Peyer's patch (tissue), 4 donors: ENCODE results near the gene OSBPL9. TPM values are rescaled to one million over a fixed set of nuclear protein-coding genes. Genes with fewer than 3 reads are reported as not detected.

Source experiments
- DNase-seq, 3 donors: peaks; one replicate each; pipeline ENCODE4 v3.0.0-alpha.2; 2017 to 2019
- H3K27ac ChIP-seq, 4 donors: fragments of 200-600 bp; sonication (generic); one replicate each; pipeline ENCODE4 v1.5.1; 2016 to 2019
- H3K27me3 ChIP-seq, 2 donors: fragments of 200-600 bp; sonication (generic); one replicate each; pipeline ENCODE4 v1.5.1; 2019
- H3K36me3 ChIP-seq, 3 donors: fragments of 200-600 bp; sonication (generic); one replicate each; pipeline ENCODE4 v1.5.1; 2016 to 2019
- H3K4me1 ChIP-seq, 4 donors: fragments of 200-600 bp; sonication (generic); one replicate each; pipeline ENCODE4 v1.5.1; 2016 to 2019
- H3K4me3 ChIP-seq, 4 donors: fragments of 200-600 bp; sonication (generic); 1 replicate in 3 of 4; 2 replicates in 1 of 4; pipeline ENCODE4 v1.5.1; 2016 to 2019; ENCODE audit warnings: mild to moderate bottlenecking in 1 of 4
- H3K9me3 ChIP-seq, 4 donors: fragments of 200-600 bp; sonication (generic); one replicate each; pipeline ENCODE4 v1.5.1; 2016 to 2019; ENCODE audit warnings: mild to moderate bottlenecking in 1 of 4
- POLR2A ChIP-seq, 2 donors: fragments of 450-650 bp; IDR thresholded peaks; one replicate each; pipeline ENCODE4 v1.5.1; 2017; ENCODE audit warnings: antibody characterized with exemption in 2 of 2, mild to moderate bottlenecking in 2 of 2, moderate library complexity in 2 of 2
- total RNA-seq, 4 donors: library from RNA; depleted of rRNA; stranded (reverse); fragments of >200 nt; gene quantifications; one replicate each; pipeline ENCODE4 v1.1.0, GENCODE V29; 2016
- TF ChIP-seq, protein P1 (sequence below), 6 experiments: fragments of 450-650 bp in 4 of 6; fragments of 200-600 bp in 2 of 6; sonication (generic) in 1 of 6; IDR thresholded peaks; one replicate each; pipeline ENCODE4 v1.5.1; 2017 to 2019; ENCODE audit warnings: antibody characterized with exemption in 6 of 6, mild to moderate bottlenecking in 3 of 6, moderate library complexity in 1 of 6

Gene OSBPL9
- total RNA-seq, 4 donors from 2014 or later: 54.1 to 597 (median 69.8) TPM

DNA sequence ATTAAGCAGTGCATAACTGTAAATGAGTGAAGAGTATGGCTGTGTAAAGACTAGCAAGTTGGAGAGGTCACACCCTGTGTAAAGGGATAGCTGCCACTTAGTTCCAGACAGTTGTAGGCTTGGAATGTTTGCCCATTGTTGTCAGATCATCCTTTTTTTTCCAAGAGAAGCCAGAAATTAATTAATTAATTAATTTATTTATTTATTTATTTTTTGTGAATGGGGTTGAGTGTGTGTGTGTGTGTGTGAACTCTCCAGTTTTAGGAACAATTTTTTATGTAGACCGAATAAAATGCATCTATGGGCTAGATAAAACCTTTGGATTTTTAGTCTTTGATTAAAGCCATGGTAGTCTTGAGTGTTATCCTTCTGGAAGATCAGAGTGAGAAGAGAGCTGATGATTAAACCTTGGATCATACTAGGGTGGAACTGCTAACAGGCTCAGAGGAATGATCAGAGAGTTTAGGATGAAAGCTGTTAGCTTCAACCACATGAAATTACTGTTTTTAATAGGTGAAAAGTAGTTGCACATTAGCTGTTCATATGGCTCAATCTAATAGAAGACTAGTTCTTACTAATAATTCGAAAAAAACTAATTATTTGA is 58.4 kb downstream of the OSBPL9 start:
- TF ChIP-seq, protein P1, sequence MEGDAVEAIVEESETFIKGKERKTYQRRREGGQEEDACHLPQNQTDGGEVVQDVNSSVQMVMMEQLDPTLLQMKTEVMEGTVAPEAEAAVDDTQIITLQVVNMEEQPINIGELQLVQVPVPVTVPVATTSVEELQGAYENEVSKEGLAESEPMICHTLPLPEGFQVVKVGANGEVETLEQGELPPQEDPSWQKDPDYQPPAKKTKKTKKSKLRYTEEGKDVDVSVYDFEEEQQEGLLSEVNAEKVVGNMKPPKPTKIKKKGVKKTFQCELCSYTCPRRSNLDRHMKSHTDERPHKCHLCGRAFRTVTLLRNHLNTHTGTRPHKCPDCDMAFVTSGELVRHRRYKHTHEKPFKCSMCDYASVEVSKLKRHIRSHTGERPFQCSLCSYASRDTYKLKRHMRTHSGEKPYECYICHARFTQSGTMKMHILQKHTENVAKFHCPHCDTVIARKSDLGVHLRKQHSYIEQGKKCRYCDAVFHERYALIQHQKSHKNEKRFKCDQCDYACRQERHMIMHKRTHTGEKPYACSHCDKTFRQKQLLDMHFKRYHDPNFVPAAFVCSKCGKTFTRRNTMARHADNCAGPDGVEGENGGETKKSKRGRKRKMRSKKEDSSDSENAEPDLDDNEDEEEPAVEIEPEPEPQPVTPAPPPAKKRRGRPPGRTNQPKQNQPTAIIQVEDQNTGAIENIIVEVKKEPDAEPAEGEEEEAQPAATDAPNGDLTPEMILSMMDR (IDR thresholded peaks at IDR 0.05): no peak
- Histone ChIP-seq H3K36me3 (peaks cover 0 to 4% (median 0%) of the 10 kb centered on the region in 3 donors), H3K27me3 (no peaks in the 10 kb centered on the region), H3K27ac (no peak overlapping the region), H3K4me1 (no peaks in the 10 kb centered on the region), H3K4me3 (no peak overlapping the region), H3K9me3 (no peaks in the 10 kb centered on the region)
- no peak for DNase-seq

DNA sequence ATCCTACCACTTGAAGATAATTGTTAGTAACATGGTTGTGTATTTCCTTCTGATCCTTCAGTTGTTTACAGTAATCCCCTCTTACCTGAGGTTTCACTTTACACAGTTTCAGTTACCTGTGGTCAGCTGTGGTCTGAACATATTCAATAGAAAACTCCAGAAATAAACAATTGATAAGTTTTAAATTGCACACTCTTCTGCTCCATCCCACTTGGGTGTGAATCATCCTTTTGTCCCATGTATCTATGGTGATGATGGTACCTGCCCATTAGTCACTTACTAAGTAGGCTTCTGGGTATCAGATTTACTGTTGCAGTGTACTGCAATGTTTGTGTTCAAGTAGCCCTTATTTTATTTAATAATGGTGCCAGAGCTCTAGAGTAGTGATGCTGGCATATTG is 62.5 kb downstream of the OSBPL9 start:
- TF ChIP-seq POLR2A (IDR thresholded peaks at IDR 0.05): no peak
- TF ChIP-seq, protein P1 (IDR thresholded peaks at IDR 0.05): no peak

DNA sequence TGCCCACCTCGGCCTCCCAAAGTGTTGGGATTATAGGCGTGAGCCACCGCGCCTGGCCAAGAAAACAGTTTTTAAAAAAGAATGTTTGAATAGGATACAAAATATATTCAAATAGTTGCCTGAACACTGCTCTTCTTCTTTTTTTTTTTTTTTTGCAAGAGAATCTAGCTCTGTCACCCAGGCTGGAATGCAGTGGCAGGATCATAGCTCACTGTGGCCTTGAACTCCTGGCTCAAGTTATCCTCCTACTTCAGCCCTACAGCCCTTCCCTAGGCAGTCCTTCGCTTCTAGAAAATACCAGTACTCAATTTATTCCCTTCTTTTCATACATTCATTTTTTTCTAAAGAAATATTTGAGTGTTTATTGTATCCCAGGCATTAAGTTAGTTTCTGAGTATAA is 67.9 kb downstream of the OSBPL9 start:
- Histone ChIP-seq H3K4me3 (no peak overlapping the region), H3K27ac (no peak overlapping the region), H3K36me3 (no peaks in the 10 kb centered on the region), H3K9me3 (no peaks in the 10 kb centered on the region), H3K4me1 (peaks cover 0 to 9% (median 0%) of the 10 kb centered on the region in 4 donors), H3K27me3 (no peaks in the 10 kb centered on the region)
- no peak for TF ChIP-seq POLR2A (IDR thresholded peaks at IDR 0.05)
- TF ChIP-seq, protein P1 (IDR thresholded peaks at IDR 0.05): no peak
- no peak for DNase-seq

More for the DNA sequence above, 62.5 kb downstream of the OSBPL9 start:
- no peak overlapping the region for H3K4me3 ChIP-seq
- no peaks in the 10 kb centered on the region for H3K9me3 ChIP-seq
- DNase-seq: no peak
- peaks cover 0 to 1% (median 0%) of the 10 kb centered on the region in 3 donors for H3K36me3 ChIP-seq
- no peaks in the 10 kb centered on the region for H3K27me3 ChIP-seq
- H3K4me1 ChIP-seq: no peaks in the 10 kb centered on the region
- H3K27ac ChIP-seq: no peak overlapping the region

DNA sequence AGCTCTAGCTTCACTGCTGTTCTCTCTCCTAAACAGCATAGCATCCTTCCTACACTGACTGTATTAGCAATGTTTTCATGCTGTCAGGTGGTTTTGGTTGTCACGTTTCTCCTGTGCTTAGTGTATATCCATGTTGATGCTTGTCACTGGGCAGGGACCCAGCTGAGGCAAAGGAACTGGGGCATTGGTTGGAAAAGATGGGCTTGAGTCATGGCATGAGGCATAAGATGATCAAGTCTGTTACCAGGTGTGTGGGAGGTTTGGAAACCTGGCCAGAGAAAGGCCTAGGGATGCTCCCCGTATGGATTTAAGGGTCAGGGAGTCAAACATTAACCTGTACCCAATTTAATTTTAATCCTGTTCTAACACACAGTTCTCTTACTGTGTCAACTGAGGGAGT is 69.6 kb downstream of the OSBPL9 start:
- H3K4me1 ChIP-seq: peaks cover 0 to 9% (median 0%) of the 10 kb centered on the region in 4 donors

DNA sequence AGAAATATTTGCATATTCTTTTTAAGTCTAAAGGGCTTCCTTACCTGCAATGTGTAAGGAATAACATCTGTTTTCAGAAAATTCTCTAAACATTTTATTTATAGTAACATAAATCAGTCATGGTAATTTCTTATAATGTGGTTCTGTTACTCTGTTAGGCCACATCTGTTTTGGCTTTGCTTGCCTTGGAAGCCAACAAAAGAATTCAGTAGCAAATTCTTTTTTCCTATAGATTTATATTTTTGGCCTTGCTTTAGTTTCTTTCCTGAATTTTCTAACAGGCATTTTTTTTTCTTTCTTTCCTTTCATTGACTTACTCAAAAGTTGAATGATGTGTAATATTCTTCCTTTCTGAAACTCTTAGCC is 72.2 kb downstream of the OSBPL9 start:
- no peaks in the 10 kb centered on the region for H3K36me3 ChIP-seq
- H3K9me3 ChIP-seq: no peaks in the 10 kb centered on the region
- no peak overlapping the region for H3K27ac ChIP-seq
- no peaks in the 10 kb centered on the region for H3K27me3 ChIP-seq
- H3K4me3 ChIP-seq: no peak overlapping the region
- no peak for DNase-seq
- TF ChIP-seq, protein P1 (IDR thresholded peaks at IDR 0.05): no peak
- no peak for TF ChIP-seq POLR2A (IDR thresholded peaks at IDR 0.05)
- peaks cover 0 to 9% (median 0%) of the 10 kb centered on the region in 4 donors for H3K4me1 ChIP-seq

More for the DNA sequence above, 69.6 kb downstream of the OSBPL9 start:
- no peak for DNase-seq
- TF ChIP-seq, protein P1 (IDR thresholded peaks at IDR 0.05): no peak
- TF ChIP-seq POLR2A (IDR thresholded peaks at IDR 0.05): no peak
- Histone ChIP-seq H3K9me3 (no peaks in the 10 kb centered on the region), H3K27ac (no peak overlapping the region), H3K4me3 (no peak overlapping the region), H3K27me3 (no peaks in the 10 kb centered on the region), H3K36me3 (no peaks in the 10 kb centered on the region)

DNA sequence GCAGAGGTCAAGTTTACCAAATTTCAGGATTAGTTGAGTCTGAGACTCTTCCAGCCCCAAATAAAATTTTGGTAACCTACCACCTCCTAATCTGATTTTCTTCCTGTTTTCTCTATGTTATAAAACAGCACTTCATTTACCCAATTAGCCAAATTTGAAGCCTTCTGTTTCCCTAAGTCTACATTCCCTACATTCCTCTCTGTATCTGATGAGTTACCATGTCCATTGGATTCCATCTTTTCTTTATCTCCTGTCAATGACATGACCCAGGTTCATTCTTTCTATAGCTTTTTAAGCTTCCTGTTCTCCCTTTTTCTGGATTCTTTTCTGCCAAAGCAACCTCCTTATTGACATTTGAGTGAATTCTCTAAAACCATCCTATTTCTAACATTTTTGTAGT is 72.8 kb downstream of the OSBPL9 start:
- no peak for DNase-seq
- no peaks in the 10 kb centered on the region for H3K36me3 ChIP-seq
- no peak overlapping the region for H3K27ac ChIP-seq
- H3K9me3 ChIP-seq: no peaks in the 10 kb centered on the region
- peaks cover 0 to 9% (median 0%) of the 10 kb centered on the region in 4 donors for H3K4me1 ChIP-seq
- TF ChIP-seq, protein P1 (IDR thresholded peaks at IDR 0.05): no peak
- no peak for TF ChIP-seq POLR2A (IDR thresholded peaks at IDR 0.05)
- H3K4me3 ChIP-seq: no peak overlapping the region
- no peaks in the 10 kb centered on the region for H3K27me3 ChIP-seq
